NT2/D1 (cell line): ENCODE results near the gene C5orf46.
"Not testable (repeated sequence)": the region's sequence is repeated elsewhere in the genome, so short reads cannot be mapped to it uniquely, and the experiment has no call there.

Experiments
- DNase-seq: peaks from one replicate; pipeline ENCODE4 v3.0.0-alpha.2; 2011; ENCODE audit warnings: low read depth, low spot score
- H3K27me3 ChIP-seq: 2 replicates; pipeline ENCODE4 v1.6.0; 2011; ENCODE audit warnings: mild to moderate bottlenecking; ENCODE audit not compliant: insufficient read length, insufficient read depth
- H3K36me3 ChIP-seq: 2 replicates; pipeline ENCODE4 v1.6.1; 2011; ENCODE audit warnings: mild to moderate bottlenecking, low read length, mixed read lengths; ENCODE audit not compliant: insufficient read depth, insufficient read length
- H3K4me1 ChIP-seq: 2 replicates; pipeline ENCODE4 v1.5.1; 2011; ENCODE audit not compliant: insufficient read depth, insufficient read length
- H3K4me3 ChIP-seq: 2 replicates; pipeline ENCODE4 v1.5.1; 2011; ENCODE audit warnings: low read depth; ENCODE audit not compliant: insufficient read length
- H3K9ac ChIP-seq: 2 replicates; pipeline ENCODE4 v1.6.0; 2011; ENCODE audit warnings: low read depth; ENCODE audit not compliant: insufficient read length
- H3K9me3 ChIP-seq: 2 replicates; pipeline ENCODE4 v1.5.1; 2011; ENCODE audit warnings: mild to moderate bottlenecking, low read length; ENCODE audit not compliant: insufficient read depth
- SUZ12 ChIP-seq: IDR thresholded peaks from 2 replicates; pipeline ENCODE4 v1.6.1; 2011; ENCODE audit not compliant: insufficient read length, insufficient read depth; ENCODE audit errors: extremely low read depth
- YY1 ChIP-seq: IDR thresholded peaks from 2 replicates; pipeline ENCODE4 v1.6.1; 2011; ENCODE audit not compliant: insufficient read length, insufficient read depth
- ZNF274 ChIP-seq: IDR thresholded peaks from 2 replicates; pipeline ENCODE4 v1.6.1; 2011; ENCODE audit warnings: mild to moderate bottlenecking, low read depth, low read length

Gene C5orf46

DNA sequence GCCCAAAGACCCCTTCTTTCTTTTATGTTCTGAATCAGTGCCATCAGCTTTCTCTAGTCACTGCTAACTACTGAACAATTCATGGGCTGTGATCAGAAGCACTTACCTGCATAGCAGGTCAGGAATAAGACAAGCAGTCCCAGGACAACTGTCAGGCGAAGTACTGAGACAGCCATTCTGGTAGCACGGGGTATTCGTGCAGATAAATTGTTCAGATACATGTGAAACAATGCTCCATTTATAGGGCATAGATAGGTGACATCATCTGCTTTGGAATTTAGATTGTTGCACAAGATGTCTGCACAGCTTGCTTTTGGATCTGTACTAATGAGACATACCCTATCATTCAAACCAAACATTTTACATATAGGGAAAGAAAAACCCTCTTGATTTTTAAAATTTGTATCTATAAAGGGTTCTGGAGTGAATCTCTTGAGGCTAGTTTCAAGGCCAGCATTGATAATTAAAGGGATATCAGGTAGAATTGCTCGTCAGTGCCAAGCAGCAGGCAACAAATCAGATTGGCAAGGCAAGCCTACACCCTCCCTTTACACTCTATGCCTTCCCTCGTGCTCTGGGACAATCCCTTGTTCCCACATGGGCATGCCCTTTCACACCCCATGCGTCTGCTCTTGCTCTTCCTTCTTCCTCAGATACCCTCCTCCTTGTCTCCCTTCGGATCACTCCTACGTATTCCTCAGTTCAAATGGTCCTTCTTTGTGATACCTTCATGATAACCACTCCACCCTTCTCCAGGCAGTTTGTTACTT lies at the start of gene C5orf46:
Gene C5orf46, minus strand, starts transcription at position 213 of the 770 bp plus-strand sequence. Its CDS starts 37 bp downstream, at position 176.
- DNase-seq = no peak
- Histone ChIP-seq H3K4me1 (no peaks in the 10 kb centered on the region), H3K27me3 (no peaks in the 10 kb centered on the region), H3K9me3 (no peaks in the 10 kb centered on the region), H3K9ac (no peak within 1 kb of the TSS), H3K36me3 (no peaks in the 10 kb centered on the region), H3K4me3 (no peak within 1 kb of the TSS)
- TF ChIP-seq SUZ12 = no peak

- Histone ChIP-seq H3K9me3 (no peaks in the 10 kb centered on the region), H3K4me3 (no peak overlapping the region), H3K9ac (no peak overlapping the region), H3K36me3 (no peaks in the 10 kb centered on the region), H3K27me3 (no peaks in the 10 kb centered on the region), H3K4me1 (no peaks in the 10 kb centered on the region)
- TF ChIP-seq YY1 (no peak), ZNF274 (no peak), SUZ12 (no peak)
- DNase-seq = no peak
Measured at GRCh38 chr5:147954971-147955370, 48.6 kb upstream of the C5orf46 start.

DNA sequence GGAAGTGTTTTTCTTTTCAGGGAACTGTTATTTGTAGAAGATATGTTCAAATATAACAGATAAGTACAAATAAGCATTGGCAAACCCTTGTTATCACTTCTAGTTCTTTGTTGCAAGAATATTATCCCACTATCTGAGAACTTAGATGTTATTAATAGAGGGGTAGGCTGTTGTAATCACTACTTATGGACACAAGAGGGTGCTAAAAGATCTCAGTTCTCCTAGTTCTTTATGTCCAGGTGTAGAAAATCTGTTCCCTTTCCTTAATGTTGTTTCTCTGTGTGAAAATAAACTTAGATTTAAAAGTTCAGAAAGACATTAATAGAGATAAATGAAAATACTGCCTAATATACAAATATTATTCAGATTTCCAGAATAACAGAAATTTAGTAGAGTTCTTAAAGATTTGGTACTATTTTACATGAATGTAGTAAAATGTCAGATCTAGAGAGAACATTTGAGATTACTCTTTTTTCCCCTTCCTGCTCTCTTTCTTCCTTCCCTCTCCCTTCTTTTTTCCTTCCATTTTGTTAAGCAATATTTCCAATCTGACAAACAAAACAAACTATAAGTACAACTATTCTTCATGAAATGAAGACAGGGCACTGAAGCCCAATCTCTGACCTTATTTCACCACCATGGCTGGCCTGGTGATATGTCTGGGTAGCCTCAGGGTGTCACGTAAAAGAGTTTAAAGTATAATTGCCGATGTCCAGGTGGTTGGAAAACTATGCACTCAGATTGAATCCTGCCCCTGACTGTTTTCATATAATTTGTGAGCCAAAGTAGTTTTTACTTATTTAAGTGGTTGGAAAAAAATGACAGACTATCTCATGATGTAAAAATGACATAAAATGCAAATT lies 43.6 kb upstream of the C5orf46 start:
- H3K9me3 ChIP-seq = no peaks in the 10 kb centered on the region
- TF ChIP-seq YY1 (no peak), SUZ12 (no peak), ZNF274 (no peak)
- no peak overlapping the region for H3K4me3 ChIP-seq
- no peaks in the 10 kb centered on the region for H3K27me3 ChIP-seq
- no peaks in the 10 kb centered on the region for H3K36me3 ChIP-seq
- no peaks in the 10 kb centered on the region for H3K4me1 ChIP-seq
- H3K9ac ChIP-seq = no peak overlapping the region
- DNase-seq = no peak

GRCh38 chr5:147946658-147947274 lies 40.4 kb upstream of the C5orf46 start:
- not testable (repeated sequence) for DNase-seq, H3K9me3 ChIP-seq, H3K27me3 ChIP-seq, H3K4me1 ChIP-seq, H3K36me3 ChIP-seq
- H3K9ac ChIP-seq = peak overlapping the region; percentile 64
- peak overlapping the region; percentile 47 for H3K4me3 ChIP-seq

GRCh38 chr5:147939431-147940114 lies 33.2 kb upstream of the C5orf46 start:
- H3K4me1 ChIP-seq = no peaks in the 10 kb centered on the region
- H3K9ac ChIP-seq = no peak overlapping the region
- H3K9me3 ChIP-seq = no peaks in the 10 kb centered on the region
- H3K27me3 ChIP-seq = no peaks in the 10 kb centered on the region
- no peak for DNase-seq
- H3K4me3 ChIP-seq = no peak overlapping the region
- no peaks in the 10 kb centered on the region for H3K36me3 ChIP-seq
- TF ChIP-seq SUZ12 (no peak), YY1 (no peak), ZNF274 (no peak)

- Histone ChIP-seq H3K36me3 (no peaks in the 10 kb centered on the region), H3K27me3 (no peaks in the 10 kb centered on the region), H3K4me3 (no peak overlapping the region), H3K4me1 (no peaks in the 10 kb centered on the region), H3K9ac (no peak overlapping the region), H3K9me3 (no peaks in the 10 kb centered on the region)
- TF ChIP-seq SUZ12 (no peak), YY1 (no peak), ZNF274 (no peak)
- no peak for DNase-seq
Measured at GRCh38 chr5:147935032-147935431, 28.7 kb upstream of the C5orf46 start.

GRCh38 chr5:147930769-147931168 lies 24.4 kb upstream of the C5orf46 start:
- Histone ChIP-seq H3K4me1 (no peaks in the 10 kb centered on the region), H3K27me3 (no peaks in the 10 kb centered on the region), H3K36me3 (no peaks in the 10 kb centered on the region), H3K4me3 (no peak overlapping the region), H3K9ac (no peak overlapping the region), H3K9me3 (no peaks in the 10 kb centered on the region)
- DNase-seq = no peak
- TF ChIP-seq ZNF274 = no peak
